Omental fat pad (tissue), 4 donors: ENCODE data around the gene DYNC2LI1. TPM values are rescaled to one million over a fixed set of nuclear protein-coding genes. Genes with fewer than 3 reads are reported as not detected.
A peak's percentile ranks its signal among the peaks of the same experiment; 100 is the strongest.

Experiments
- ATAC-seq: fragments of 150-250 bp; one replicate; pipeline ENCODE4 v1.9.1; 2016; ENCODE audit warnings: mild to moderate bottlenecking, moderate library complexity; ENCODE audit not compliant: low FRiP score
- DNase-seq: peaks from one replicate; pipeline ENCODE4 v3.0.0-alpha.2; 2019; ENCODE audit warnings: low spot score
- total RNA-seq, 4 donors: library from RNA; depleted of rRNA; stranded (reverse); fragments of >200 nt; gene quantifications; one replicate each; pipeline ENCODE4 v1.1.0, GENCODE V29; 2016
- TF ChIP-seq, protein P1 (sequence below), 3 donors: fragments of 450-650 bp; IDR thresholded peaks; one replicate each; pipeline ENCODE4 v1.5.1; 2016 to 2017; ENCODE audit warnings: antibody characterized with exemption in 3 of 3, mild to moderate bottlenecking in 3 of 3, moderate library complexity in 2 of 3

Gene DYNC2LI1
- total RNA-seq, 4 donors from 2014 or later: 13.2 to 24.3 (median 17.1) TPM

DNA sequence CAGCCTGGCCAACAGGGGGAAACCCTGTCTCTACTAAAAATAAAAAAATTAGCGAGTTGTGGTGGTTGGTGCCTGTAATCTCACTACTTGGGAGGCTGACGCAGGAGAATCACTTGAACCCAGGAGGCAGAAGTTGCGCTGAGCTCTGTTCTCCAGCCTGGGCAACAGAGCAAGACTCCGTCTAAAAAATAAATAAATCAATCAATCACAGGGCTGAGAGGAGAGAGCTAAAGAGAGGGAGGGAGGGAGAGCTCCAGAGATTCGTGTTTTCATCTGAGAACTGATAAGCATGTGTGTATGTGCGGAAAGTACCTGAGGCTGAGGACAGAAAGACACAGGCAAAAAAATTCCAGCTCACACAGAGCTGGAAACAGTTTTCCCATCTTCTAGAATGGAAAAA lies 37.2 kb upstream of the DYNC2LI1 start:
- TF ChIP-seq, protein P1, sequence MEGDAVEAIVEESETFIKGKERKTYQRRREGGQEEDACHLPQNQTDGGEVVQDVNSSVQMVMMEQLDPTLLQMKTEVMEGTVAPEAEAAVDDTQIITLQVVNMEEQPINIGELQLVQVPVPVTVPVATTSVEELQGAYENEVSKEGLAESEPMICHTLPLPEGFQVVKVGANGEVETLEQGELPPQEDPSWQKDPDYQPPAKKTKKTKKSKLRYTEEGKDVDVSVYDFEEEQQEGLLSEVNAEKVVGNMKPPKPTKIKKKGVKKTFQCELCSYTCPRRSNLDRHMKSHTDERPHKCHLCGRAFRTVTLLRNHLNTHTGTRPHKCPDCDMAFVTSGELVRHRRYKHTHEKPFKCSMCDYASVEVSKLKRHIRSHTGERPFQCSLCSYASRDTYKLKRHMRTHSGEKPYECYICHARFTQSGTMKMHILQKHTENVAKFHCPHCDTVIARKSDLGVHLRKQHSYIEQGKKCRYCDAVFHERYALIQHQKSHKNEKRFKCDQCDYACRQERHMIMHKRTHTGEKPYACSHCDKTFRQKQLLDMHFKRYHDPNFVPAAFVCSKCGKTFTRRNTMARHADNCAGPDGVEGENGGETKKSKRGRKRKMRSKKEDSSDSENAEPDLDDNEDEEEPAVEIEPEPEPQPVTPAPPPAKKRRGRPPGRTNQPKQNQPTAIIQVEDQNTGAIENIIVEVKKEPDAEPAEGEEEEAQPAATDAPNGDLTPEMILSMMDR (IDR thresholded peaks at IDR 0.05): no peak
- DNase-seq: no peak
- ATAC-seq: no peak

DNA sequence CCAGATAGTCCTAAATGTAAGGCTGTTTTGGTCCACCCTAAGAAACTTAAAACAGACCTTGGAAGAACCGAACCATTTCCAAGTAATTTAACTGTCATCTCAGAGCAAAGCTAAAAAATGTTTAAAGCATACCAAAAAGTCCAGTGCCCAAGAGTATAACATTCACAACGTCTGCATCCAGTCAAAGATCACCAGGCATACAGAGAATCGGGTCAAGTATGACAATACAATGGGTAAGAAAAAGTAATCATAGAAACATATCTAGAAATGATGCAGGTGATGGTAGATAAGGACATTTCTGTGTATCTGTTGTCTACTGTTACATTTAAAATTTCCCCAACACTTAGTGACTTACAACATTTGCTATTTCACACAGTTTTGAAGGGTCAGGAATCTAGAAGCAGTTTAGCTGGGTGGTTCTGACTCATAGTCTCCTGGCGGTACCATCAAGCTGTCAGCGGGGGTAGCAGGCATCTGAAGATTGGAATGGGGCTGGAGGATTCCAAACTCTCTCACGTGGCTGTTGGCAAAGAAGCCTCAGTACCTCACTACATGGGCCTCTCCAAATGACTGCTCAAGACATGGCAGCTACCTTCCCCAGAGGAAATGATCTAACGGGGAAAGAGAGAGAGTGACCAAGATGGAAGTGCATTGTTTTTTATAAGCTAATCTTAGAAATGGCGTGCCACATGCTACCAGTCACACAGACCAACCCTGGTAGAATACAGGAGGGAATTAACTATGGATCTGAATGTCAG lies 36.6 kb upstream of the DYNC2LI1 start:
- peak; percentile 28 for DNase-seq
- TF ChIP-seq, protein P1 (IDR thresholded peaks at IDR 0.05): no peak
- ATAC-seq: peak; percentile 95

DNA sequence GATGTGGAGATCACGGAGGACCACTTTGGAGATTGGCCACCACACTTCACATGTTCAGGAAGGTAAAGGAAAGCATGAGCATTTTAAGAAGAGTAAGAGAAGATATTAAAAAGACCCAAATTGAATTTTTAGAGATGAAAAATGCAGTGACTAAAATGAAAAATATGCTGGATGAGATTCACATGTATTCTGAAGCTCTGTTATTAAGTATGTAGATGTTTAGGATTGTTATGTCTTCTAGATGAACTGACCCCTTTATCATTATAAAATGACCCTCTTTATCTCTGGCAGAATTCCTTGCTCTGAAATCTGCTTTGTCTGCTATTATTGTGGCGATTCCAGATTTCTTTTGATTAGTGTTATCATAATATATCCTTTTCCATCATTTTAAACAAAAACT lies 36.0 kb upstream of the DYNC2LI1 start:
- ATAC-seq (no peak), DNase-seq (no peak)
- TF ChIP-seq, protein P1 (IDR thresholded peaks at IDR 0.05): no peak

DNA sequence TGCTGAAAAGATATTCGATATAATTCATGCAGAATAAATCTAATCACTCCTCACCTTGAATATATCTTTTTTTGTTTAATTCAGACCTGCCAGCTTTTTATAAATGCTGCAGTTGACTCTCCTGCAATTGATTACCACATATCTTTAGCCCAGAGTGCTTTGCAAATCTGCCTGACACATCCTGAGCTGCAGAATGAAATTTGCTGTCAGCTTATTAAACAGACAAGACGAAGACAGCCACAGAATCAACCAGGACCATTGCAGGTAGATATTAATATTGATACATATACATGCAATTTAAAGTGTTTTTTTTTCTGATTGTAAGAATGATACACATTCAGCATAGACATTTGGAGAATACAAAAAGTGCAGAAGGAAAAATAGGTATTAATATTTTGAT lies 35.6 kb upstream of the DYNC2LI1 start:
- DNase-seq (no peak), ATAC-seq (no peak)
- TF ChIP-seq, protein P1 (IDR thresholded peaks at IDR 0.05): no peak

DNA sequence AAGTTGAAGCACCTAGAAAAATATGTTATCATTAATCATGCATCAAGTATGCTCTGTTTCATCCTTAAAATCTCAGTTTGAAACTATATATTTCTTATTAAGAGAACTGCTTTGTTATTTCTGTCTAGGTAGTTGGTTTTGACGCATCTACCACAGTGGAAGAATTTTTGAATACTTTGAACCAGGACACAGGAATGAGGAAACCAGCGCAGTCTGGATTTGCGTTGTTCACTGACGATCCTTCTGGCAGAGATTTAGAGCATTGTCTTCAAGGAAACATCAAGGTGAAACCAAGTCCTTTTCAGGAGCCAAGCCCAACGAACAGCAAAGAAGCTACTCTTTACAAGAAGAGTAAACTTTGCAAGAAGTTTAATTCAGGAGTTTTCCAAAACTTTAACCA lies 30.1 kb upstream of the DYNC2LI1 start:
- TF ChIP-seq, protein P1 (IDR thresholded peaks at IDR 0.05): no peak
- DNase-seq (no peak), ATAC-seq (peak; percentile 45)

DNA sequence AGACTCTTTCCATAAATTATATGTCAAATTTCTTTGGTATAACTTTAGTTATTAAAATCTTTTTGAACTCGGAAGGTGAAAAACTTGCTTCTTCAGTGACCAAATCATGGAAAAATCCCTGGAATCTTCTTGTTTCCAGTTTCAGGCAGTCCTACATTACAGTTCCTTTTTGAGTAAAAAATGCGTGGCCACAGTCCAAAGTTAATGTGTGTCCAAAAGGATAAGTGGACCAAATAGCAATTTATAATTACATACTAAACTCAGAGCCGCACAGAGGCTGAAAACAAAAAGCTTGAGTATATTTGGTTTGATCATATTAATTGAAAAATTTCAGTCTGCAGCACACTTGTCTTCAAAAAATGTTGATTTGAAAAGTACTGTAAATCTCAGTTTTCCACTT lies 28.4 kb upstream of the DYNC2LI1 start:
- DNase-seq: no peak
- TF ChIP-seq, protein P1 (IDR thresholded peaks at IDR 0.05): no peak
- peak; percentile 61 for ATAC-seq

DNA sequence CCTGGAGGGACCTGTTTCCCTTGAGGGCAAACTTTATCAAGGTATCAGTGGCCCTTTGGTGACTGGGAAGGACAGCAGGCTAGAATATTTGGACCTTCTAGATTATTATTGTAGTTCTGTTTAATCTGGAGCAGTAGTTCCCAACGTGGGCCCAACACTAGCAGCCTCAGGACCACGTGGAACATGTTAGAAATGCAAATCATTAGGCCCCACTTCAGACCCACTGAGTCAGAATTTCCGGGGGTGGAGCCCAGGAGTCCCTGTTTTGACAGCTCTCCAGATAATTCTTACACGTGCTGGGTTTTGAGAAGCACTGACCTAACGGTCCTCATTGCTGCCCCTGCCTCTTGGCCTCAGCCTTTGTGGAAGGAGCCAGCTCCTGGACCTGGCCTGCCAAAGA lies 25.5 kb upstream of the DYNC2LI1 start:
- TF ChIP-seq, protein P1 (IDR thresholded peaks at IDR 0.05): no peak
- ATAC-seq (no peak), DNase-seq (no peak)
